SK-N-SH (cell line): ENCODE measurements around the gene CLCC1.

Experiments
- CHD2 ChIP-seq: fragments of 150-350 bp; IDR thresholded peaks from 2 replicates; pipeline ENCODE4 v1.6.1; 2018; ENCODE audit warnings: low read length; ENCODE audit not compliant: partially characterized antibody
- CTCF ChIP-seq: fragments of 200-600 bp; sonication (generic); IDR thresholded peaks from 2 replicates; pipeline ENCODE4 v1.6.1; 2017; ENCODE audit warnings: antibody characterized with exemption, mild to moderate bottlenecking, moderate library complexity
- EP300 ChIP-seq, 2 experiments: IDR thresholded peaks; 2 replicates each; pipeline versions ENCODE4 v1.4.0 to v1.6.1; 2012; ENCODE audit warnings: borderline replicate concordance in 1 of 2, low read depth in 1 of 2, low read length in 1 of 2
- EZH2phosphoT487 ChIP-seq: fragments of 200-600 bp; sonication (generic); IDR thresholded peaks from 2 replicates; pipeline ENCODE4 v1.6.1; 2017; ENCODE audit warnings: low read depth, mixed run types, mild to moderate bottlenecking, antibody characterized with exemption, moderate library complexity, borderline replicate concordance
- IRF3 ChIP-seq: fragments of 150-350 bp; IDR thresholded peaks from 2 replicates; pipeline ENCODE4 v1.6.1; 2016; ENCODE audit warnings: mild to moderate bottlenecking, low read depth, low read length
- MXI1 ChIP-seq: IDR thresholded peaks from 2 replicates; pipeline ENCODE4 v1.6.1; 2012; ENCODE audit warnings: mild to moderate bottlenecking, low read depth, low read length, improper control_type of control experiment
- NFIC ChIP-seq: IDR thresholded peaks from 2 replicates; pipeline ENCODE4 v1.4.0; 2012; ENCODE audit warnings: borderline replicate concordance
- POLR2AphosphoS5 ChIP-seq: IDR thresholded peaks from 2 replicates; pipeline ENCODE4 v1.6.1; 2012; ENCODE audit warnings: low read depth, low read length
- RAD21 ChIP-seq: IDR thresholded peaks from 2 replicates; pipeline ENCODE4 v1.6.1; 2012; ENCODE audit warnings: mild to moderate bottlenecking, low read length
- RFX5 ChIP-seq: IDR thresholded peaks from 2 replicates; pipeline ENCODE4 v1.6.1; 2012; ENCODE audit warnings: mild to moderate bottlenecking, improper control_type of control experiment, low read length
- SIN3A ChIP-seq: IDR thresholded peaks from 2 replicates; pipeline ENCODE4 v1.6.1; 2012; ENCODE audit warnings: low read depth, mild to moderate bottlenecking, low read length, moderate library complexity, borderline replicate concordance
- SMC3 ChIP-seq: IDR thresholded peaks from 2 replicates; pipeline ENCODE4 v1.6.1; 2012; ENCODE audit warnings: low read depth, low read length, improper control_type of control experiment
- TF ChIP-seq, protein P1 (sequence below): IDR thresholded peaks from 2 replicates; pipeline ENCODE4 v1.4.0; 2012; ENCODE audit warnings: low read depth

GRCh38 chr1:108955881-108956280 lies 7.4 kb downstream of the CLCC1 start:
- TF ChIP-seq RFX5: no peak
- no peak for TF ChIP-seq CTCF
- TF ChIP-seq RAD21: no peak
- no peak for TF ChIP-seq SMC3
- no peak for TF ChIP-seq EZH2phosphoT487
- TF ChIP-seq MXI1: no peak
- TF ChIP-seq SIN3A: no peak
- no peak for TF ChIP-seq EP300 (IDR thresholded peaks at IDR 0.05; ENCODE audit: borderline replicate concordance in 1 of 2, low read depth in 1 of 2, low read length in 1 of 2)
- no peak for TF ChIP-seq POLR2AphosphoS5
- TF ChIP-seq NFIC: no peak
- no peak for TF ChIP-seq CHD2
- no peak for TF ChIP-seq IRF3
- TF ChIP-seq, protein P1, sequence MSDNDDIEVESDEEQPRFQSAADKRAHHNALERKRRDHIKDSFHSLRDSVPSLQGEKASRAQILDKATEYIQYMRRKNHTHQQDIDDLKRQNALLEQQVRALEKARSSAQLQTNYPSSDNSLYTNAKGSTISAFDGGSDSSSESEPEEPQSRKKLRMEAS: no peak
